ENCODE results near the gene RAI1. TPM values are rescaled to one million over a fixed set of nuclear protein-coding genes. Genes with fewer than 3 reads are reported as not detected.

The RAI1 gene
- total RNA-seq, 1 donor from 2014 or later = 28.8 TPM

- intact Hi-C loops (cut with DNase I) = loop anchor here (5.0 kb wide), 1 partner anchor 212 kb away; the partner anchor contains the start of genes ATPAF2 and GID4
- DNase-seq (ENCODE audit: low spot score) = no peak
These were observed 143.7 kb downstream of the RAI1 start for GRCh38 chr17:17824783-17825614.

DNA sequence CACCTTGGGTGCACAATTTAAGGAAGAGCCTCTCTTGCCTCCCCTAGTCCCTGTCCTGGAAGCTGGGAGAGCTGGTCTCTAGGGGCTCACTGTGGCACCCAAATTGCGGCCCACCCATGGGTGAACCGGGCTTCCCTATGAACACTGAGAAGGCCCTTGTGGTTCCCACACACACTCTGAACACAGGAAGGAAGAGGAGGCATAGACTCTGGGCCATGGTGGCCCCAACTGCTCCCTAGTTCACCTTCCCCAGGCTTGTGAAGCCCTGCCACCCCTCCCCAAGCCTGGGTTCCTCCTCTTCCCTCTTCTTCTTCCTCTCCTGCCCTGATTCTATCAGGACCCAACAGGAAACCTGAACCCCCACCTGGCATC is 145.1 kb downstream of the RAI1 start:
- intact Hi-C loops (cut with DNase I) = no loop called here
- no peak for DNase-seq (ENCODE audit: low spot score)

DNA sequence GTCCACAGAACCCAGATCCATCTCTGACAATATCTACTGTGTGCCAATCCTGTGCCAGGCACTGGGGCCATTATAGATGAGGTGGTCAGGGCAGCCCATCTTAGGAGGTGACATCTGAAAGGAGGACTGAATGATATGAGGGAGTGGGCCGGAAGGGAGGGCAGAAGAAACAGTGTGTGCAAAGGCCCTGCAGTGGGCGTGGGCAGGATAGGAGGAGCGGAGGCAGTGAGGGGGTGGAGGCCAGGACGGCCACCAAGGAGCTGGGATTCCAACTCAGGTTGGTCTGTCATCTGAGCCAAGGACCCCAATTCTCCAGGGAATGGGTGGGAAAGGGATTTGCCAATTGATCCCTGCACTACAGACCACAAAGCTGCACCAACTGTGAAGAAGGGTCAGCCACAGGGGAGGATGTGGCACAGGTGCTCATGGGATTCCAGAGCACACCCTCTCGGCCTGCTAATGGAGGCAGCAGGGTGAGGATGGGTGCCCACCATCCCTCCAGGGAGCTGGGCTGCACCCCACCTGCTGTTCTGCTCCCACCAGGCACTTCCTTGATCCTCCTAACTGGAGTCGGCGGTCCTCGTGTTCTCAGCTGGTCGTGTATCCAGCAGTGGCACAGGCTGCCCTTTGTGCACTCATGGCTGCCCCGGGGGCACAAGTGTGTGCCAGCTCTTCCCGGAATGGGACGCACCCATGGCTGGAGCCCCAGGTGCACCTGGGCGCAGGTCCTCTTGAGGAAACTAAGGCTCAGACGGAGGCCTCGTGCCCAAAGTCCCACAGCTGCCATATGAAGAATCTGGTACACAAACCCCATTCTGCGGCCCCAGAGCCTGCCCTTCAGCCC is 145.9 kb downstream of the RAI1 start:
- DNase-seq (ENCODE audit: low spot score) = no peak
- intact Hi-C loops (cut with DNase I) = no loop called here

DNA sequence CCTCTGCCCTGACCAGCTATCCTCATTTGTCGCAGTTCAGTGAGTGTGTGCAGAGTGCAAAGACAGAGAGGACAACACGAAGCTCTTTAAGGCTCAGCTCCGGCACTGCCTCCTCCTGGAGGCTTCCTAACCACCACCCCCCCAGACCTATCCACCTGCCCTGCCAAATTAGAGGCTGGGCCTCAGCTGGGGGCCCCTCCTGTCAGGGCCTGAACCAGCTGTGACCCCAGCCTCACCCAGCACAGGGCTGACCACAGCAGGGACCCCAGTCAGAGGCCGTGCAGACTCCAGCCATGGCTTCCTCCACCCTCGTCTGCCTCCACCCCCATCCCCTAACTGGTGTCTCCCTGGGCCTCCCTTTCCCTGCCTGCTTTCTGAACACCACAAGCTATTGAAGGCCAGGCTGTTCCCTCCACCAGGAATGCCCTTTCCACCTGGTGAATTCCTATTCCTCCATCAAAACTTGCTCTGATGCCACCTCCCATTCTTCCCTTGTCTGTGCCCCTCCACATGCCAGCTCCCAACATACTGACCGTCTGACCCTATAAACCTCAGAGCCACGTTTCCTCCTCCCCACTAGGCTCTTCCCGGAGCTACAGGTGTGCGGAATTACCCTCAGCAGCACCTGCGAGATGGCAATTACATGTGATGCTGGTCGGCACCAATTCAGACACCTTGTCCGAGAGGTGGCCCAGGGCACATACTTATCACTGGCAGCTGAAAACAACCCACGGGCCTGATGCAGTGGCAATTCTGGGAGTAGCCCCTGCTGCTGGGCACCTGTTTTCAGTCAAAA is 146.8 kb downstream of the RAI1 start:
- no peak for DNase-seq (ENCODE audit: low spot score)
- intact Hi-C loops (cut with DNase I) = no loop called here

DNA sequence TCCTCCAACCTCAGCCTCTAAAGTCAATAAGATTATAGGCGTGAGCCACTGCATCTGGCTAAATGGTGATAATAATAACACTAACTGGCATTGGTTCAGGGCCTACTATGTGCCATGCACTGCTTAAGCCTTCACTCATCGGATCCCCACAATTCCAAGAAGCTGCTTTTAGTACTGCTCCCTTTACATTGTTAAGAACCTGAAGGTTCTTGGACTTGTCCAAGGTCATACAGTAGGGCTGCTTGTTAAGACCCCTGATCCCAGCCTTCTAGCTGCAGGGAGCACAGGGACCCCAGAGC is 149.0 kb downstream of the RAI1 start:
- no peak for DNase-seq (ENCODE audit: low spot score)
- intact Hi-C loops (cut with DNase I) = no loop called here

DNA sequence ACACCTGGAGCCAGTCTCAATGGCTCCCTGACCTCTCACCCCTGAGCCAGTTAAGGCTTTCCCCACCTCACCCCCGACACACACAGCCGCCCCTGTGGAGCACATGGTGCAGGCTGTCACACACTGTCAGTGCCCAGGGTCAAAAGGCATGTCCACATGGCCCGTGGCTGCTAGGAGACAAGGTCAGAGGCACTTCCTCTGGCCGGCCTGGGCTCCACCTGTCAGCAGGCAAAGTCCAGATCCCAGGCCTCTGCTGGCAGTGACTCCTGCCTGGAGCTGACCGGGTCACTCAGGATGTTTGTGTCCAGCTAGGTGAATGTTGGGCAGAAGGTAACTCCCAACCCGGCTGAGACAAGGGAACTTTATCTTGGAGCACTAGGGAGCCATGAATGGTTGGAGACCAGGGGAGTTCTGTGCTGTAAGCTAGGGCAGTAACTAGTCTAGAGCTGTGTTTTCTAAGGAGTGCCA is 149.5 kb downstream of the RAI1 start:
- no peak for DNase-seq (ENCODE audit: low spot score)
- intact Hi-C loops (cut with DNase I) = no loop called here

GRCh38 chr17:17831208-17832031 is 150.2 kb downstream of the RAI1 start:
- intact Hi-C loops (cut with DNase I) = no loop called here
- DNase-seq (ENCODE audit: low spot score) = no peak

- no peak for DNase-seq (ENCODE audit: low spot score)
These were observed 150.7 kb downstream of the RAI1 start for GRCh38 chr17:17832032-17832363.

DNA sequence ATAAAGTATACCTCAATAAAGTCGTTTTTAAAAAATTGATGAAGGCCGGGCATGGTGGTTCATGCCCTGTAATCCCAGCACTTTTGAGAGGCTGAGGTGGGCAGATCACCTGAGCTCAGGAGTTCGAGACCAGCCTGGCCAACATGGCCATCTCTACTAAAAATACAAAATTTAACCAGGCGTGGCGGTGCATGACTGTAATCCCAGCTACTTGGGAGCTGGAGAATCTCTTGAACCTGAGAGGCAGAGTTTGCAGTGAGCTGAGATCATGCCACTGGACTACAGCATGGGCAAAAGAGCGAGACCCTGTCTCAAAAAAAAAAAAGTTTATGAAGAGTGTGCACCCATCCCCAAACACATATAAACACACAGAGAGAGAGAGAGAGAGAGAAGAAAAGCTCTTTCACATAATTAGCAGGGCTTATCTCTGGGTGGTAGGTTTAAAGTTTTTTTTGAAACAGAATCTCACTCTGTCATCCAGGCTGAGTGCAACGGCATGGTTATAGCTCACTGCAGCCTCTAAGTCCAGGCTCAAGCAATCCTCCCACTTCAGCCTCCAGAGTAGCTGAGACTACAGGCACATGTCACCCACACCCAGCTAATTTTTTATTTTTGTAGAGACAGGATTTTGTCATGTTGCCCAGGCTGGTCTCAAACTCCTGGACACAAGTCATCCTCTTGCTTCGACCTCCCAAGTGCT is 152.6 kb downstream of the RAI1 start:
- no peak for DNase-seq (ENCODE audit: low spot score)
- intact Hi-C loops (cut with DNase I) = no loop called here

More at GRCh38 chr17:17832032-17832363, 150.7 kb downstream of the RAI1 start:
- intact Hi-C loops (cut with DNase I) = no loop called here

- DNase-seq (ENCODE audit: low spot score) = no peak
- intact Hi-C loops (cut with DNase I) = no loop called here
These were observed 153.7 kb downstream of the RAI1 start for GRCh38 chr17:17834974-17835373.

DNA sequence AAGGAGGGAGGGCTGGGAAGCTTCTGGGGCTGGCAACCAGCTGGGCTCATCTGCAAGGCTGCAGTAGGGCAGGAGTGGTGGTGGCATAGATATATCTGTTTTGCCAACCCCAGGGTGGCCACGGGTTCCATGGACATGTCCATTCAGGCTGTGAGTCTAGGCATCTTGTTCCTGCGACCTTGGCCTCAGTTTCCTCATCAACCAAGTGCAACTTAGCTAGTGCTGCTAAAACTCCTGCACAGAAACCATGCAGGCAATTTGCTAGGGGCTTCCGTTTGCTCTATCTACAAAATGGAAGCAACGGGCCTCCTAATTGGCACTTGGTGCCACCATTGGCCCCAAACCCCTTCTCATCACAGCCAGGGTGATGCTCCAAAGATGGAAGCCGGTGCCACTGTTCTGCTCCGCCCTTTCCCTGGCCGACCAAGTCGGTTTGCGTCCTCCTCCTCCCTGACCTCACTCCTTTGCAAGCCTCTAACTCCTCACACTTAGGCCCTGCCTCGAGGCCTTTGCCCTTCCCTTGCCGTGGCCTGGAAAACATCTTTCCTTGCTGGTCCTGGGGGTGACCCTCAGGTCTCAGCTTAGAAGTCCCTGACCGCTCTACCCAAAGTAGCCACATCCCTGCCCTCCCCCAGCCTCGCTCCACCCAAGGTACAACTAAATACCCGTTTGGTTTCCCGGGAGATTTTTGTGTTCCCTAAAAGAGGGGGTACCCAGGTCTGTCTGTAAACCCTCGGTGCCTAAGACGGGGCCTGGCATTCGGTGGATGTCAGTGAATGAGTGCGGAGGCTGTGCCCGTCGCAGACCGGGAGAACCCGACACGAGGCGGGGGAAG is 154.4 kb downstream of the RAI1 start:
- DNase-seq (ENCODE audit: low spot score) = no peak
- intact Hi-C loops (cut with DNase I) = no loop called here

DNA sequence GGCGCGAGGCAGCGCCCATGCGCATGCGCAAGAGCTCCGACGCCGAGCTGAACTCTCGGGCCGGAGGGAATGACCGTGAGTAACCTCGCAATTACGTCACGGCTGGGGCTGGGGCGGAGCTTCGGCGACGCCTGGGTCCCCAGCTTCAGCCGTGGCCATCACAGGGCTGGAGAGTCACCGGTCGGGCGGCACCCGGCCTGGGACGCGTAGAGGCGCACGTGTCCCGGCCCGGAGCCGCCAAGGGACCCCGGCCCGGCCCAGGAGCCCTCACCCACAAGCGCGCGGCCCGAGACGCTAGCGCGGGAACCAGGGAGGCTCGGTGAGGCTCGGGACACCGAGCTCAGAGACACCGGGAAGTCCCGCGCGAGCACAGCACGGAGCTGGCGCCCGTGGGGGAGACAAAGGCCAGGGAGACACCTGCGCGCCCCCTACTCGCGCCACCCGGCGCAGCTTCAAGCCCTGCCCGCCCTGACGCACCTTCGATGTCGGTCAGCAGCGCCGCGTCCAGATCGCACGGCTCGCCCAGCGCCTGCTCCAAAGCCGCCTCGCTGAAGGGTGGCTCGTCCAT is 155.1 kb downstream of the RAI1 start:
- DNase-seq (ENCODE audit: low spot score) = peak; percentile 100
- intact Hi-C loops (cut with DNase I) = no loop called here

DNA sequence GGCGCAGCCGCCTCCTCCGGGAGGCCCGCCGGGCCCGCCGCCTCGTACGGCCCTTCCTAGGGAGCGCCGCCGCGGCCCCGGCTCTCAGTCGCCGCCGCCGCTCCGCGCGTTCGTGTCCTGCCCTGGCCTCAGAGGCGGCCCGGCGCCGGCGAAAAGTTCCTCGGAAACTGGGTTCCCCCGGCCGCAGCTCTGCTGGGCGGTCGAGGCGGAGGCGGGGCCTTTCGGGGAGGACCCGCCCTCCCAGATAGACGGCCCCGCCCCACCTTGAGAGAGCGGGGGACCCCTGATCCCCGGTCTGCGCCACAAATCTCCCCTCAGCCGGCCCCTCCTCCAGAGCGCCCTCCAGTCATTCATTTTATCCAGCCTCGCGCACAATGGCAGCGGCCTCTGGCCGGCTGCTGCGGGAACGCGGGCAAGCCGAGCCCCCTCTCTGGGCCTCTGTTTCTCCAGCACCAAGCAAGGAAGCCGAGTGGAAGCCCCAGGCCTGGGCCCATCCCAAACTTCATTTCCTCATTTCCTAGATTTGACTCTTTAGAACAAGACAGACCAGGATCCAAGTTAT is 155.6 kb downstream of the RAI1 start, which contains the start of gene SREBF1:
TSS of gene SREBF1 (minus strand) at position 169 of the 562 bp plus-strand sequence. CDS start 169 bp downstream, outside the sequence.
- DNase-seq (ENCODE audit: low spot score) = peak; percentile 85
- intact Hi-C loops (cut with DNase I) = no loop called here

- intact Hi-C loops (cut with DNase I) = no loop called here
- DNase-seq (ENCODE audit: low spot score) = no peak
These were observed 156.1 kb downstream of the RAI1 start for GRCh38 chr17:17837380-17837821.

DNA sequence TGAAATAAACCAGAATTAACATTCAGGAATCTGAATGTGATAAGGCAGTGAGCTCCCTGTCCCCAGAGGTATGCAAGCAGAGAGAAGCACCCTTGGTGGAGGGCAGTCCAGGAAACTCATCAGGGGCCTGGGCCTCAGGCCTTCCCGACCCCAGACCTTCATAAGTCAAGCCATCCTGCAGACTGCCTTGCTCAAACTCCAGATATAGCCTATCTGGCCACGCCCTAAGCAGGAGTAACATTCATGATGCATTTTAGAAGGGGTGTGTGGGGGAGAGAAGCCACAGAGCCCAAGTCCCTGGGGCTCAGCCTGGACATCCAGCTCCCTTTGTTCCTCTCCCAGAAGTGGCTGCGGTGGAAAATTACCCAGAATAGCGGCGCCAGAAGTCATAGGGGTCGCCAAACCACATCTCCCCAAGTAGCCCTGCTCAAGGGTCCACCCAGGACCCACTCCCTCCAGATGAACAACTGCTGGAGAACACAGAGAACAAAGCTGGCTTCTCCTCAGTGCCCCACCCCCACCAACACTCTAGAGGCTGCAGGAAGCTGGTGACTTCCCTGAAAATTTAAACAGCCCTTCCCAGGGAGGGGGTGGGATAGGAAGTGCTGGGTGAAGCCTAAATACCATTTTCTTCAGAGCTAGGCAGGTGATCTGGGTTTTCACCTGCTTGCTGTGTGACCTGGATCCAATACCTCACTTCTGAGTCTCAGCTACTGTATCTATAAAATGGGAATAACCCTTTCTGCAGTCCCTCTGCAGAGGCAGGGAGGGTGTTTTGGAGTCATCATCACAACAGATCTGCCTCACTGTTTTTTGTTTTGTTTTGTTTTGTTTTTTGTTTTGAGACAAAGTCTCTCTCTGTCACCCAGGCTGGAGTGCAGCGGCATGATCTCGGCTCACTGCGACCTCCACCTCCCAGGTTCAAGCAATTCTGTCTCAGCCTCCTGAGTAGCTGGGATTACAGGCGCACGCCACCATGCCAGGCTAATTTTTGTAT is 157.0 kb downstream of the RAI1 start:
- DNase-seq (ENCODE audit: low spot score) = peak; percentile 84
- intact Hi-C loops (cut with DNase I) = no loop called here
